DMS153 (cell line): ENCODE results near the gene CSNK1G2.
A peak's percentile ranks its signal among the peaks of the same experiment; 100 is the strongest.
"Not testable (repeated sequence)": the region's sequence is repeated elsewhere in the genome, so short reads cannot be mapped to it uniquely, and the experiment has no call there.

Experiments
- DNase-seq: peaks from one replicate; lab custom pipeline; 2025; lab: John Stamatoyannopoulos, UW

Gene CSNK1G2

DNA sequence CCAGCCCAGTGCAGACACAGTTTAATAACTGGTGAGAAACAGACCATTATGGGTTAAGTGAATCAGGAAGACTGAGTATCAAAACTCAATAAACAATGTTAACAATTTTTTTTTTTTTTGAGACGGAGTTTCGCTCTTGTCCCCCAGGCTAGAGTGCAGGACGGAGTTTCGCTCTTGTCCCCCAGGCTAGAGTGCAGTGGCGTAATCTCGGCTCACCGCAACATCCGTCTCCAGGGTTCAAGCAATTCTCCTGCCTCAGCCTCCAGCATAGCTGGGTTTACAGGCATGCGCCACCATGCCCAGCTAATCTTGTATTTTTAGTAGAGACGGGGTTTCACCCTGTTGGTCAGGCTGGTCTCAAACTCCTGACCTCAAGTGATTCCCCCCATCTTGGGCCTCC lies 47.5 kb downstream of the CSNK1G2 start:
- DNase-seq: not testable (repeated sequence)

DNA sequence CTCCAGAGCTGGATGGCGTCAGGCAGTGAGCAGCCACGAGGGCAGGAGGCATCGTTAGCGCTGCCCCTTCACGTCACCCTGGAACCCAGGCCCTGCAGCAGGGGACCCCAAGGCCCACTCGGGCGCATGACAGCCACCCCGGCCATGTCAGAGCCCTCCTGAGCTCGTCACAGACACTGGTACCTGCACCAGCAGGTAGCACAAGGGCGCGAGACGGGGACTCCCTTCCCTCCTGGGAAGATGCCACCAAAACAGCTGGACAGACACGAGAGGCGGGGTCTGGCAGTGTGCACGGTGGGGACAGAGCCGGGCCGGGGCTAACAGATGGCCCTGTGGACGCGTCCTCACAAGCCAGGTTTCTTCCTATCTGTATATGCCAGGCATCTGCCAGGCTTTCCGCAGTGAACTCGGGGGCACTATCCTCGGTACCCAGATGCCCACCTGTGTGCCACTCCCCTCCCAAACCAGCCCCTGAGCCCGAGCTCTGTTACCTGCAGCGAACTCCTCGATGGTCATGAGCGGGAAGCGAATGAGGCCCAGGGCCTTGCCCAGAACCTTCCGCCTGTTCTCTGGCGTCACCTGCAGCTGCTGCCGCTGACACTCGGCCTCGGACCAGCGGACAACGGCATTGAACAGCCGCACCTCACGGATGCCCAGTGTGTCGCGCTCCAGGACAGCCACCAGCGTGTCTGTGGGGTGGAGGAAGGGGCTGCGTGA lies 48.7 kb downstream of the CSNK1G2 start:
- no peak for DNase-seq

DNA sequence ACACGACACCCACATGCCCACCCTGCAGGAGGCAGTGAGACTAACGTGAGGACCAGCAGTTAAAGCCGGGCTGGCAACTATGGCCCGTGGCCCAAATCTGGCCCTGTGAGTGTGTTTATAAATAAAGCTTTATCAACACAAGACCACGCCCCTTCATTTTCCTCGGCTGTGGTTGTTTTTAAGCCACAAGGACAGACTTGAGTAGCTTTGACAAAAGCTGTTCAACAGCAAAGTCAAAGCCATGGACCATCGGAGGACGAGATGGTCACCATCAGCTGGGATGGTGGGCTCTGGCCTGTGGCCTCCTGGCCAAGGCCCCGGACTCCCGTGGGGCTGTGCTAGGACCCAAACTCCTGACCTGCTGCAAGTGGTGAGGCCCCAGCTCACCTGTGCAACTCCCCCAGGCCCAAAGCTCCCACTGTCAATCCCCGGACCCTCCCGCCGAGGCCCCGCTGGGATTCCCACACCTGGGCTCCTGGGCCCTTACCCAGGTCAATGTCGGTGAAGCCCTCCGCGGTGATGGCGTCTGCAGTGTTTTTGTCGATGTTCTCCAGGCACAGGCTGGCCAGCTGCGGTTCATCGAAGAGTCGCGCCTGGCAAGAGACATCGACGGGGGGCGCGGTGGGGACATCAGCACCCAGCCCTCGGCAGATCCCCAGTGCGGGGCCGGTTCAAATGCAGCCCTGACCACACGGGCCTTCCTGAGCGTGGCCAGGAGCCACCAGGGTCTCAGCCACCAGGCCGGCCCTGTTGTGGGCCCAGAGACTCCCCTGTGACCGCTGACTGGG lies 49.5 kb downstream of the CSNK1G2 start:
- no peak for DNase-seq

DNA sequence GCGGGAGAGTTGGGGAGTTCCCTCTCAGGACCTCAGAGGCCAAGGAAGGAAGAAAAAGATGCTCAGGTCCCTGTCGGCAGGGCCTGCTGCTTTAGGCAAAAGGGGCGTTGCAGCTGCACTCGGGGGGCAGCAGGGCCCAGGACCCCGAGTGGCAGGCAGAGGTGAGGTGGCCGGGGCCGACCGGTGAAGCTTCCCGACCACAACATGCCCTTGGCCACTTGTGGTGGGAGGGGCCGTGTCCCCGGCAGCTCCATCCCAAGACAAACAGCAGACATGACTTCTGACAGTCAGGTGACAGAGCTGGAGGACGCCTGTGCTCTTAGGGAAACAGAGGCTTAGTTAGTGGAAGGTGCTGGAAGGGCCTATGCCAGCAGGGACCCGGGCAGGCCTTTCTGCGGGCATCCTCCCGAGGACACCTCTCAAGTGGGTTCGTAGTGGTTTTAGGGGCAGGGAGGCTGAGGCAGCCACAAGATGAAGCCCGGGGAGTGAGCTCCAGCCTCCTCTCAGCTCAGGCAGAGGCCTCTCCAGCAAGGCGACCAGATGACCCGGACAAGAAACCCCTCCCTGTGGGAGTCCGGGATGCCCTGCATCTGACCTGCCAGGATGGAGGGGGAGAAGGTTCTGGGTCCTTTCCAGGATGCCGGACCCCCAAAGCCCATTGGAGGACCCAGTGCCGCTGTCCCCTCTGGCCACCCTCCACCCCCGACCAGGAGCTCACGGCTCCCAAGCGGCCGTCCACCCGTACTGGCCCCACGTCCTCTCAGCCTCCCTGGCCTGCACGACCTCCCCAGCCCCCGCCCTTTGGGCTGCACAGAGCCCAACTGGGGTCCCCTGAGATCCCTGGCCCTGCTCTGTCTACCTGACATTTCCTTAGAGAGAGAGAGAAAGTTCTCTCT lies 50.3 kb downstream of the CSNK1G2 start:
- DNase-seq: no peak

DNA sequence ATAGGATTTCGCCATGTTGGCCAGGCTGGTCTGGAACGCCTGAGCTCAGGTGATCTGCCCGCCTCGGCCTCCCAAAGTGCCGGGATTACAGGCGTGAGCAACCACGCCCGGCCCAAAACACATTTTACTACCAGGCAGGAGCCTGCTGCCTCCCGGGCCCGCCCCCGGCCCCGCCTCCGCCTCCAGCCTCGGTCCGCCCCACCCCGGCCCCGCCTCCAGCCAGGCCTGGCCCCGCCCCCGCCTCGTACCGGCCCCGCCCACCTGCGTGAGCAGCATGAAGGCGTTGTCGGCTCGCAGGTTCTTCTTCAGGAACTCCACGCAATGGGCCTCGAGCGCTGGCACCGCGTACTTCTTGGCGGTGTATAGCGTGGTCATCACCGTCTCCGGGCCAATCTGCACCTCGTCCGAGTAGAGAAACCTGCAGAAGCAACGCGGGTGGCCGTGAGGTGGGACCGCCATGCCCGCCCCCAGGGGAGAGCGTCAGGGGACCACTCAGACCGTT lies 51.8 kb downstream of the CSNK1G2 start:
- DNase-seq: no peak

DNA sequence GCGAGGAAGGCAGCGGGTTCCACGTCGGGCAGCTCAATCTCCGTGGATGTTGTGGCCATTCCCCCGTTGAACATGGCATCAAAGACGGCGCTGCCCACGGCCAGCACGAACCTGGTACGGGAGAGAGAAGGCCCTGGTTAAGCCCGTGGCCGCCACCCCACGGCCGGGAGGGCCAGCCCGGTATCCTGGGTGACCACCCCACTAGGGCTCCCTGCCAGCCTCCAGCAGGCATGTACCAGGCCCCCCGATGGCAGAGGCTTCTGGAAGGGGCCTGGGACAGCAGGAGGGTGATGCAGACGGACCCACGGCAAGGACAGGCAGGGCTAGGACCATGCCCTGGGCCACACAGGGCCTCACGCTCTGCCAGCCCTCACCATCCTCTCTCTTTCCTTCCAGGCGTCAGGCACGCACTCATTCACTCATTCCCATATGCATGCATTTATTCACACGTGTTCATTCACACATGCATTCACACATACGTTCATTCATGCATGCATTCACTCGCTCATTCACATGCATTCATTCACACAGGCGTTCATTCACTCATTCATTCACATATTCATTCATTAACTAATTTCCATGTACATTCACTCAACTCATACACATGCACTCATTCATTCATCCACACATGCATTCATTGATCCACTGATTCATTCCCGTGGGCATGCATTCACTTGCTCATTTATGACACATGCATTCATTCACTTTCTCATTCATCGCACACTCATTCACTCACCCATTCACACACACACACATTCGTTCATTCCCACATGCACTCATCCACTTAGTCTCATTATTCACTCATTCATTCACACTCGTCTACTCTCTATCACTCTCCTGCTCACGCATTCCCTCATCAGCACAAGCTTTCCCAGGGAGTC lies 56.6 kb downstream of the CSNK1G2 start:
- DNase-seq: no peak

DNA sequence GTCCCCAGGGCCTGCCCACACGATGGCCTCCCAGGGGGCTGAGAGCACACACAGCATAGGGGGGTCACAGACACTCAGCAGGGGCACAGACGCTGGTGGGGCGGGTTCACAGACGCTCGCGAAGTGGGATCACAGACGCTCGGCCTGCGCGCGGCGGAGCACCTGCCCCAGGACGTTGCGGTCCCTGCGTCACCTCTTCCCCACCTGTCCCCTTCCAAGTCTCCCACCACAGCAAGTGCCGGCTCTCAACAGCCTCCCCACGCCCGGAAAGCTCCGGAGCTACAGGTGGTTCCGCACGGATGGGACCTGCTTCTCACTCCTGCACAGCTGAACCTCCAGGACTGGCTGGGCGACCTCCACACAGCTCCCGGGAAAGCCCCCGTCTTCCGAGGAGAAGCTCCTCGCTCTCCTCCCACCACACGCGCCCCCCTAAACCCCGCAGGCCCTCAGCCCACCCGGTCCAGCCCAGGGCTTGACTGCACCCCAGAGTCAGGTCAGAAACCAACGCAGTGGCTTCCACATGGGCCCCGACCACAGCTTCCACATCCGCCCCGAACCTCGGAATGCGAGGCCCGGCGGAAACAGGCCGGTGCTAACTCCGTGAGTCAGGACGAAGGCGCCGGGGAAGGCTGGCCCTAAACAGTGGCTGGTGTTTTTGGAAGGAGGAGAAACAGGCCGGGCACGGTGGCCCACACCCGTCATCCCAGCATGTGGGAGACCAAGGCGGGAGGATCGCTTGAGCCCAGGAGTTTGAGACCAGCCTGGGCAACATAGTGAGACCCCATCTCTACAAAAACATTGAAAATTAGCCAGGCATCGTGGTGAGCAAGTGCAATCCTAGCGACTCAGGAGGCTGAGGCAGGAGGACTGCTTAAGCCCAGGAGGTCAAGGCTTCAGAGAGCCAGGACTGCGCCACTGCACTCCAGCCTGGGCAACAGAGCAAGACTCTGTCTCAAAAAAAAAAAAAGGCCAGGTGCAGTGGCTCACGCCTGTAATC lies 58.0 kb downstream of the CSNK1G2 start:
- DNase-seq: no peak

DNA sequence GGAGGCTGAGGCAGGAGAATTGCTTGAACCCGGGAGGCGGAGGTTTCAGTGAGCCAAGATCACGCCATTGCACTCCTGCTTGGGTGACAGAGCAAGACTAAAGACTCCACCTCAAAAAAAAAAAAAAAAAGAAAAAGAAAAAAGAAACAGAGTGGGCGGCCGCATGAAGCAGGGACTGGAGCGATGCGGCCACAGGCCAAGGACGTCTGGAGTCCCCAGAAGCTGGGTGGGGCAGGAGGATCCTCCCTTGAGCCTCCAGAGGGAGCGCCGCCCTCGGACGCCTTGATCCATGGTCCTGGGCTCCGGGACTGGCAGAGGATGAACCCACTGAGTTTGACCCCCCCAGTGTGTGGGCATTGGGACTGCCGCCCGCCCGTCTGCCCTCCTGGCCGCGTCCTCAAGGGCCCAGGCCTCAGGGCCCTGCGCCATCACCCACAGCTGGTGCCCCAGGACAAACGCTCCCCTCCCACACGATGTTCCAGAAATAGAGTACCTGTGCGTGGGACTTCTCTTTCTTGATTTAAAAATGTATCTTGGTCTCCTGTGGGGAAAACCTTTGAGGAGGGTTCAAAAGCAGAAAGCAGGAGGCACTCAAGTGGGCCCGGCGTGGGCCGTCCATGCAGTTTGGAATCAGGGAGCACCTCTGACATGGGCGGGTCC lies 59.0 kb downstream of the CSNK1G2 start:
- no peak for DNase-seq

DNA sequence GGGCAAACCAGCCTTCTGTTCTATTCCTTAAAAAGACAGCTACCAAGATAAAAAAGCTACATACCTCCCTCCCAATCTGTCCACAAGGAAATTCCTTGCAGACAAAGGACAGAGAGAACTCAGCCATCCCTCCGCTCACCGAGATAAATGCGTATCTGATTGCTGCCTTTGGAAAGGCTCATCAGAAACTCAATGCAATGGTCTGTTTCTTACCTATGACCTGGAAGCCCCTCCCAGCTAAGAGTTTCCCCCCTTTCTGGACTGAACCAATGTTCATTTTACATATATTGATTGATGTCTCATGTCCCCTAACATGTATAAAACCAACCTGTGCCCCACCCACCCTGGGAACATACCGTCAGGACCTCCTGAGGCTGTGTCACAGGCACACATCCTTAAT lies 62.9 kb downstream of the CSNK1G2 start:
- DNase-seq: no peak

DNA sequence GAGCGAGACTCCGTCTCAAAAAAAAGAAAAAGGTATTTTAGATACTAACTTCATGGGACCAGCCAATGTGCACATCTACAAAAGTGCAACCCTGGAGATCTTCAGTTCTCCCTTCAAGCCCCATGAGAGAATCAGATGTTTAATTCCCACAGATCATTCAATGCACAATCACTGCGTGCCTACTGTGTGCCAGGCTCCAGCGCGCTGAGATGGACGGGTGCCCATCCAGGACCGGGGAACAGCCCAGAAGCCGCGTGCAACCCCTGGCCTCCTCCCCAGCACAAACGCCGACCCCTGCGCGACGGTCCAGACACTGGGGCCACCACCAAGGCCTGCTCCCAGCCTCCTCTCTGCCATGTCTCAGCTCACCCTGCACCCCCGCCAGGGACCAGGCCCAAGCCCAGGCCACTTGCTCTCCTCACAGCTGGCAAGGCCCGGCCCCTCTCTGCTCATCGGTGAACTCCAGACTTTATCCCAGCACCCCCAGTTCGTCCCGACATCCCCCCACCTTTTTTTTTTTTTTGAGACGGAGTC lies 69.2 kb downstream of the CSNK1G2 start:
- no peak for DNase-seq

DNA sequence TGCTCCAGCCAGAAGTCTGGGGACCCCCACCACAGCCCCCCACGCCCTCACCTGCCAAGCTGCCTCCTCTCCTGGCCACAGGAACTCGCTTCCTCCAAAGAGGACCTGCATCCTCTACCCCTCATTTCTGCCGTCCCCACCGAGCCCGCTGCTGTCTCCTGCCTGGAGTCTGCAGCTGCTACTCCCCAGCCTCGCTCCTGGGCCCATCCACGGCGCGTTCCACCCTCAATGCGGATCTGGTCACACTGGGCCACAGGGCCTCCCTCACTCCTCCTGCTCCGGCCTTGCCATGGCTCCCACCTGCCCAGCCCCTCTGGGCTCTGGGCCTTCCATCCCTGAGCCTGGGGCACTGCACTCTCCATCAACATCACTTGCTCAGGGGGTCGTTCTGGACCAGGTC lies 70.2 kb downstream of the CSNK1G2 start:
- DNase-seq: no peak

DNA sequence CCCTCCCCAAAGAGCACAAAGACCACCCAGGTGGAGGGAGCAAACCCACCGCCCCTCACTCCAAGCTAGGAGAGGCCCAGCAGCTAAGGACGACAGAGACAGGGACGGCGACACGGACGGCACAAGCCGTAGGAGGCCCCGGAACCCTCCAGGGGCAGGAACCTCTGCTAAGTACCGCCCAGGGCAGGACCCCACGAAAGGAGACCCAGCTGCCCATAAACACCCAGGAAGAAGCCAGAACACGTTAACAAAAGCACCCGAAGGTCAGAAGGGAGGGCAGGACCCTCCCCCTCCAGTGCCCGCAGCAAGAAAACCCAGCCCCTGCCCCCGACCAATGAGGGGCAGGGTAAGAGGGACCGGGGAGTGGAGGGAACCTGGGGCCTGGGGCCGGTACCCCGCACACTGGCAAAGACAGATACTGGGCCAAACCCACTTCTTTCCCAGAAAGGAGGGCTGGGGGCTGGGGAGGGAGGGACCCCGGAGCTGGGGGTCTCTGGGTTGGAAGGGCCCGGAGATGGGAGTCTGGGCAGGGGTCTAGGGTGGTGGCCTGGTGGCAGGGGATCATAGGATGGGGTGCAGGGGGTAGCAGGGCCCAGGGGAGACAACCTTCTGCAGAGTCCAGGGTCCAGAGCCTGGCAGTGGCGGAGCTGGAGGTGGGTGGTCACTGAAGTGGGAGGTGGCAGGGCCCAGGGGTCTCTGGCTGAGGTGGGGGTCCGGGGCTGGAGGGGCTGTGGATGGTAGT lies 72.1 kb downstream of the CSNK1G2 start:
- DNase-seq: no peak

DNA sequence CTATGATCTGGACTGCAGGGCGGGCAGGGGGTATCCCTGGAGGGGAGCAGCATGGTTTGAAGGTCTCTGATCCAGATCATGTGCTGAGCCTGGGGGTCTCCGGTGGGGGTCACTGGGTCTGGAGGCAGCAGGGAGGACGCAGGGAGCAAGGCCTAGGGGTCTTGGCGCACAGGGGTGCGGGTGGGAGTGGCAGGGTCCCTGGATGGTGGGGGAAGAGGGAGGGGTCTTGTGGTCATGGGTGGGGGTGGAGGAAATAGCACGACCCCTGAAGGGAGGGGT lies 72.7 kb downstream of the CSNK1G2 start:
- DNase-seq: no peak

DNA sequence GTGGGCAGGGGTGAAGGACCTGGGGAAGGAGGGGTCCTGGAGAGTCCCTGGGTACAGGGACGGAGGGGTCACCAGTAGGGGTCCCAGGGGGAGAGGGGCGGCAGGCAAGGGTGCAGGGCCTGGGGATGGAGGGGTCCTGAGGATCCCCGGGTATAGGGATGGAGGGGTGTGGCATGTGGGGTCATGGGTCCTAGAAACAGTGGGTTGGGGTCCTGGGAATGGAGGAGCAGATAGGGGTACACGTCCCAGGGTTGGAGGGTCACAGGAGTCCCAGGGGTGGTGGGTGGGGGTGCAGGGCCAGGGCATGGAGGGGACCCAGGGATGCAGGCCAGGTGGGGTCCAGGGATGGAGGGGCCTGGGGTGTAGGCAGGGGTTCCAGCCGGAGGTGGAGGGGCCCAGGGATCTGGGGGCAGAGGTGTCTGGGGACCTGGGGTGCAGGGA lies 73.2 kb downstream of the CSNK1G2 start:
- no peak for DNase-seq

DNA sequence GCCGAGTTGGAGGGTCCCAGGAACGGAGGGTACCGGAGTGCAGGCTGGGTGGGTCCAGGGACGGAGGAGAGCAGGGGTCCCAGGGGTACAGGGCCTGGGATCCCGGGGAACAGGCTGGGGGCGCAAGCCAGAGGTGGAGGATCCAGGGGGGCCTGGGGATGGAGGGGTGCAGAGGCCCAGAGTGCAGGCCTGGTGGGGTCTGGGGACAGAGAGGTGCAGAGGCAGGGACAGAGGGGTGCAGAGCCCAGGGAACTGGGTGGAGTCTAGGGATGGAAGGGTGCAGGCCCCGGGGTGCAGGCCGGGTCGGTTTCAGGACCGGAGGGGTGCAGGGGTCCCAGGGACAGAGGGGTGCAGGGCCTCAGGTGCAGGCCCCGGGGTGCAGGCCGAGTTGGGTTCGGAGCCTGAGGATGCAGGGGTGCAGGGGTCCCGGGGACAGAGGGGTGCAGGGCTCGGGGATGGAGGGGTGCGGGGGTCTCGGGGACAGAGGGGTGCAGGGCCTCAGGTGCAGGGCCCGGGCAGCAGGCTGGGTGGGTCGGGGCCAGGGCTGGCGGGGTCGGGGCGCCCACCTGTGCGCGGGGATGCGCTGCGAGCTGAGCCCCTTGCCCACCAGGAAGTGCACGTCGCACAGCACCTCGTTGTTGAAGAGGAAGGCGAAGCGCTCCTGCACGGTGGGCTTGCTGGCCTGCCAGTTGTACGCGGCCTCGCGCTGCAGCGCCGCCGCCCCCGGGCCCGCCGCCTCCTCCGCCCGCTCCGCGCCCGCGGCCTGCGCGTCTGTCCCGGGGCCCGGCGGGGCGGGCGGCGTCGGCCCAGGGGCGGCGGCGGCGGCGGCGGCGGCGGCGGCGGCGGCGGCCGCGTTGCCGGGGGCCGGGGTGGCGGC lies 74.0 kb downstream of the CSNK1G2 start:
- no peak for DNase-seq

DNA sequence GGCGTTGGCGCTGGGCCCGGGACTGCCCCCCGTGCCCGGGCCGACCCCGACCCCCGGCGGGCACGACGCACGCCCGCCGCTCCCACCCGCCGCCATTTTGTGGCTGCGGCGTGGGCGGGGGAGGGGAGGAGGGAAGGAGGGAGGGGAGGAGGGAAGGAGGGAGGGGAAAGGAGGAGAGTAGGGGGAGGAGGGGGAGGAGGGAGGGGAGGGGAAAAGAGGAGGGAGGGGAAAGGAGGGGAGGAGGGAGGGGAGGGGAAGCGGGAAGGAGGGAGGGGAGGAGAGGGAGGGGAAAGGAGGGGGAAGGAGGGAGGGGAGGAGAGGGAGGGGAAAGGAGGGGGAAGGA lies 74.6 kb downstream of the CSNK1G2 start, which contains the start of gene BTBD2:
TSS of gene BTBD2 (minus strand) at position 107 of the 343 bp plus-strand sequence. CDS start at position 96, 11 bp downstream.
- DNase-seq: no peak

DNA sequence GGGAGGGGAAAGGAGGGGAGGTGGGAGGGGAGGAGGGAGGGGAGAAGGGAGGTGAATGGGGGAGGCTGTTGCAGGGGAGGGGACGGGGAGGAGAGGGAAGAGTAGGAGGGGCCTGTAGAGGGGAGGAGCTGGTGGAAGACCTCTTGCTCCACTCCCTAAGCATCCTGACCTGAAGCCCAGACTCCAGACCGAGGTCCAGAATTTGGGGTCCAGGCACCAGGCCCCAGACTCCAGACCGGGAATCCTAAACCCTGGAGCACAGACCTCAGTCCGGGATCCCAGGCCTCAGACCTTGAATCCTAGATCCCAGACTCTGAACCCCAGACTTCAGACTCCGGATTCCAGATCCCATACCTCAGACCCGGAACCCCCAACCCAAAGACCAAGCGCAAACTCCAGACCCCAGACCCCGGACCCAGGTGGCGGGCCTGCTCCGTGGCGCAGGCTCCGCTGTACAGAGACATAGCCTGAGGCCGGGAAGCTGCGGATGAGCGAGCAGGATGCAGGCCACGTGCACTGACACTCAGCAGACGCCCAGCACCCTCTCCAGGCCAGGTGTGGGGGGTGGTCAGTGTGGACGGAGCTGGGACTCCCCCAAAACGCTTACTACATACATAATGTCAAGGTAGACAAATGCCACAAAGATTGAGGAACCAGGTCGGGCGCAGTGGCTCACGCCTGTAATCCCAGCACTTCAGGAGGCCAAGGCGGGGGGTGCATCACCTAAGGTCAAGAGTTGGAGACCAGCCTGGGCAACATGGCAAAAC lies 75.3 kb downstream of the CSNK1G2 start:
- peak; percentile 32 for DNase-seq
